ENCODE data around the gene SPRY1. TPM values are rescaled to one million over a fixed set of nuclear protein-coding genes. Genes with fewer than 3 reads are reported as not detected.
A peak's percentile ranks its signal among the peaks of the same experiment; 100 is the strongest.

Gene SPRY1
- total RNA-seq, 1 experiment from 2014 or later = 0.66 TPM

- no peak for DNase-seq (ENCODE audit: low read depth)
Measured at GRCh38 chr4:123408471-123409084, 12.0 kb downstream of the SPRY1 start.

DNA sequence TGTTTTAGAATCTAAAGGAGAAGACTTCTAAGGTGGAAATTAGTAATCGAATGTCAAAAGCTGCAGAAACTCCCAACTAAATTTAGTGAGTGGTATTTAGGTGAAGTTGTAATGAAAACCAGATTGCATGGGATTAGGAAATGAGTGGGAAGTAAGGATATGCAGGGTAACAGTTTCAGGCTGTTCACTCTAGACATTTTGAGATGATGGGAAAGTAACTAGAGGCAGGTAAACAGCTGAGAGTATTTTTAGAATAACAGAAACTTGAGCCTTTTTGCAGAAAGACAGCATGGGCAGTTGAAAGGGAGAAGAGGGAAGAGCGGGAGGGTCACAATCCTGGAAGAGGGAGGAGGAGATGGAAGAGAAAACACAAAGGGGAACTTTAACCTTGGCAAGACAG lies 12.7 kb downstream of the SPRY1 start:
- DNase-seq (ENCODE audit: low read depth) = no peak

- no peak for DNase-seq (ENCODE audit: low read depth)
Measured at GRCh38 chr4:123411514-123411913, 14.9 kb downstream of the SPRY1 start.

DNA sequence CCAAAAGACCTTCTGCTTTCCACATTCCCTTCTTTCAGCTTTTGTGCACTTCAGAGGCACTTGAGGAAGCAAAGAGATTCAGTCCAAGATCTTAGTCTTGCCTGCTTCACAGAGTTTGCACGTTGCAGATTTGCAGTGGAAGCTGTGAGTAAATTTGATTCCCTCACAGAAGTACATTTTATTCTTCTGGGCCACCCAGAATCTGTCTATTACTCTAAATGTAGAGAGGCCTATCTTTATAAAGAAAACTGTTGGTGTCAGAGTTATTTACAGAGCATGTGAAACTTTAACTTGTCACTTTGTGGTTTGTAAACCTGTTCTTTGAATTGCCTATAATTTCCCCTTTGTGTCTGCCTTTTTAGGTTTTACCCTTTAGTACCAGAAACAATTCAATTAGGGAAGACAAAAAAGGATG lies 15.5 kb downstream of the SPRY1 start:
- no peak for DNase-seq (ENCODE audit: low read depth)

GRCh38 chr4:123412700-123413512 lies 16.3 kb downstream of the SPRY1 start:
- DNase-seq (ENCODE audit: low read depth) = no peak

DNA sequence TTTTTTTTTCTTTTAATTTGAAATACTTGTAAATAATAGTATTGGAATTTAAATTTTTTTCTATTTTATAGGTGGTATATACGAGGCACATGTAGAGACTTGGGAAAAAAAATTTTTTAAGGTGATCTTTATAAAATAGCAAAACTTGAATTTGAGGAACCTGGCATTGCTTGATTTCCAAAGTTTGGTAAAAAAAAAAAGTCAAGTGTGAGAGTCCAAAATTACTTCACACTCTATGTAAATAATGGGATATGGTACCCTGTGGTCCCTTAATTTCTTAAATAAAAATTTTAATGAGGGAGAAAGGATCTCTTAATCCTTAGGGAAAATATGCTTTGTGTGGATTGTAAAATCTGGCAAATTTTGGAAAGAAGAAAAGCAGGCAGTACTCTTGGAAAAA lies 19.0 kb downstream of the SPRY1 start:
- DNase-seq (ENCODE audit: low read depth) = no peak

DNA sequence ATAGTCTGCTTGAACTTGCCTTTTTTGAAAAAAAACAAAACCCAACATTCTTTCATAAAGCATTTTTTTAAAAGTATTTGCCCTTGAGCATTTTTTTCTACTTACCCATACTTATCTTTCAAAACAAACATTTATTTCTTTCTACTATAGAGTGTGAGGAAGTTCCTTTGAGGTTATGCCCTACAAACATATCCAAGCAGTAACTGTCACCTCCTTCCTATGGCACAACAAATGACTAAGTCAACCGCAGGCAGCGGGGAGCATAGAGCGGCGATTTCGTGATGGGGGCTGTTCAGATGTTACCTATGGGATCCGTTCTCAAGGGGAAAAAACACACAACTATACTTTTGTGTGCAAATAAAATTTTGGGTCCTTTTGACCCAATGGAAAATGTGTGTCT lies 19.4 kb downstream of the SPRY1 start:
- no peak for DNase-seq (ENCODE audit: low read depth)

GRCh38 chr4:123417813-123418212 lies 21.2 kb downstream of the SPRY1 start:
- no peak for DNase-seq (ENCODE audit: low read depth)

DNA sequence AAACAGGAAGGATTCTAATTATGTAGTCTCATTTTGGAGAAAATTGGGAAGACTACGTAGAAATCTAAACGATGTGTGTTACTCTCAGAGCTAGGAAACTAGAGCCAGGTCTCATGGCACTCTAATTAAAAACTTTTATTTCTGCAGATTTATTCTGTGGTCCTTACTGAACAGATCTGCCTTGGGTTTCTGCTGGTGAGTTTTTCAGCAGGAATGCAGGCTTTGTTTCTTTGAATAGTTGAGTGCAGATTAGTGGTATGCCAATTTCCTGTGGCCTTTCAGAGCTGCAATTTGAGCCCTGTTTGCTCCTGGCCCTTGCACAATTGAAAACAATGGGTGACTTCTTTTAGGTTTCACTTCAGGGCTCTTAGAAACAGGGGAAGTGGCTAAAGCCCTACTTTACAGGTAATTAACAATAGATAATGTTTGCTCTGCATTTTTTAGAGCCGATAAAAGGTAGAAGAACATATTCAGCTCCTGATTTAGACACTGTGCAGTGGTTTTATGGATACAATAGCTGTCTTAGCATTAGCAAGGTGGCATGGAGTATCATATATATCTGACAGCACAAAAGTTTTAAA lies 21.8 kb downstream of the SPRY1 start:
- peak; percentile 97 for DNase-seq (ENCODE audit: low read depth)

DNA sequence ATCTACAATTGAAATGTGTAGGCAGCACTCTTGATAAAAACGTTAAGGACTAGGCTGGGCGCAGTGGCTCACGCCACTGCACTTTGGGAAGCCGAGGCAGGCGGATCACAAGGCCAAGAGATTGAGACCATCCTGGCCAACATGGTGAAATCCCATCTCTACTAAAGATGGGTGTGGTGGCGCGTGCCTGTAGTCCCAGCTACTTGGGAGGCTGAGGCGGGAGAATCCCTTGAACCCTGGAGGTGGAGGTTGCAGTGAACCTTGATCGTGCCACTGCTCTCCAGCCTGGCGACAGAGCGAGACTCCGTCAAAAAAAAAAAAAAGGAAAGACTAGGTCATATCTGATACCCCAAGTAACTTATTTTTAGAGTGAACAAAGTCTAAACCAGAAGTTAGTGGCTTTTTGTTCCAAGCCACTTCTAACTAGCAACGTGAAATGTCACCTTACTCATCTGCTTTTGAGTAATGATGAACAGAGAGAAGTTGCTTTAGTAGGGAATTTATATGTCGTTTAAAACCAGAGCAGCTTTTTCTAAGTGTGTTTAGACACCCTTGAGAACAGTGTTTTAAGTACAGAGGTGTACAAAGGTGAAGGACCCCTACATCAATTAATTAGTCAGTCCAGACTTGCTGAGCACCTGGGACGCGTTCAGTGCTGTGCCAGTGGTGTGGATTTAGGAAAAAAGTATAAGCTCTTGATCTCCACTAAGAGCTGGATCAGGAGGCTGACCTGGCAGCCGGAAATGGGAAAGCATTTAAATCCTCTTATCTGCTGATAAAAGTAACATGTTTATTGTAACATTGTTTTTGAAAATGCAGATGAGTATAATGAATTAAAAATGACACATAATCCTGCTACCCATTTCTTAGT lies 23.5 kb downstream of the SPRY1 start:
- no peak for DNase-seq (ENCODE audit: low read depth)

DNA sequence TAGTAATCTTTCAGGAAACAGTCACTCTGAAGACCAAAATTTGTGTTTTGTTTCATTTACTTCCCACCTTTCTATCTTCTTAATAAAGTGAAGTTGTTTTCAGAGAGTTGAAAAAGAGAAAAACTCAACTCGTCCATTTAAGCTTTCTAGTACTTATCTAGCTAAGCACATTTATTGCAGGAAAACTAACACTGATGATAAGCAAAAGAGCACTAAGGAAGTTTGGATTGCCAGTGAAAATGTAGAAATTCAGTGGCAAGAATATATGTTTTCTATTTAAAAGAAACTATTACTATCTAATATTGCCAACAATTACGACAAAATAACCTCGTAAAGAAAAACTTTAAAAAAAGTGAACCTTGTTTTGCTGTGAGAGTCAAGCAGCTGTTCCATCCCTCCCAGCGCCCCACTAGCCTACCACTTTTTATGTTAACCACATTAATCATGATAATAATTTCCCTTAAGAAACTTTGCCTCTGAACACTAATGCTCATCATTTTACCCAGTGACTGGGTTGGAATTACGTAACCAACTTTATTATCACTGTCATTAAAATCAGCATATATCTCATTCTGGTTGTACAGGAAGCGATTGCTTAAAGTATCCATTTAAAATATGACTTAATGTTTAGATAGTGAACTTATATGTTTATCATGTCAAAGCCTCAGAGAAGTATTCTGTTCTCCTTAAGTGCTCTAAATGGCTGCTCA lies 24.8 kb downstream of the SPRY1 start:
- DNase-seq (ENCODE audit: low read depth) = no peak

DNA sequence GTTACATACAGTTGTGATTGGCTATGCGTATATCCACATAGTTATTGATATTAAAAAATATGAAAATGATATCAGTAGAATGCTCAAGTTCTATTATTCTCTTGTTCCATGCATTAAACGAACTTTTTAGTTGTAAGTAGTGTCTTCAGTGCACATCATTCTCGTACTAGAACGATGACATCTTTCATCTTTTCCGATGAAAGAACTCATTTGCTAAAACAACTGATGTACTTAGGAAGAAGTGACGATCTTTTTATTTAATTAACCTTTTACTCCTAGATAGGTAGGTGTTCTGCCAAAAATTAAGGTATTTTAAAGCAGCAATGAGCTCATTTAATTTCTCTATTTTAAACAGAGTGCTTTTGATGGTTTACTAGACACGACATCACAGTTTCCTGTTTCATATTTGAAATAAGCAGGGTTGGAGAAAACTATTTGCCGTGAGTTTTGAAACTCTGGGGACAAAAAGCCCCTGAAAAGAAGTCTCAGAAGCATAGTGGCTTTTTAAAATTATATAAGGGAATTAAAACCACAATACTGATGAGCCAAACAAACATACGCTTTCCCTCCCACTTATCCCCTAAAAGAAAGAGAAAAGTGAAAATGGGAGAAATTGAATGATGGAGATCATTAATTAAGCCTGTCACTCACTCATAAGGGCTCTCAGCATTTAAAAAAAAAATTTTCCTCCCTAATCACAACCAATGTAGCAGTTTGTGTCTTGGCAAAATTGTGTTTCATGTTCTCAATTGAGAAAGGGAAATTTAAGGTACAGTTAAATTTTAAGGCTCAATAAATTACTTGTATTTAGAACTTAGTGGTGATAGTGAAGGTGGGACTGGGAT lies 25.6 kb downstream of the SPRY1 start:
- DNase-seq (ENCODE audit: low read depth) = no peak

DNA sequence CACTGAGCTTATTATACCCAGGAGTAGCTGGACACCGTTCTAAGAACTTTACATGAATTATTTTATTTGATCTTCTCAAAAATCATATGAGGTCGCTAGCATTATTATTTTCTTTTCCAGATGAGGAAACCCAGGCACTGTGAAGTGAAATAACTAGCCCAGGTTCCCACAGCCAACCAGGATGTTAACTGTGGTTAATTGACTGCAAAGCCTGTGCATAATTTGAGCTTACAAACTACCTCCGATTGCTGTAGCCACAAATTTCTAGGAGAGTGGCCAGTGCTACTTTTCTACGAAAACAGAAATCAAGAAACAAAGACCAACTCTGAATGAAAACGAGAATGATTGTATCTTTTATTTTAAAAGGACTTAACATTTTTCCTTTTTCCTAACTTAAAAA lies 27.2 kb downstream of the SPRY1 start:
- no peak for DNase-seq (ENCODE audit: low read depth)

DNA sequence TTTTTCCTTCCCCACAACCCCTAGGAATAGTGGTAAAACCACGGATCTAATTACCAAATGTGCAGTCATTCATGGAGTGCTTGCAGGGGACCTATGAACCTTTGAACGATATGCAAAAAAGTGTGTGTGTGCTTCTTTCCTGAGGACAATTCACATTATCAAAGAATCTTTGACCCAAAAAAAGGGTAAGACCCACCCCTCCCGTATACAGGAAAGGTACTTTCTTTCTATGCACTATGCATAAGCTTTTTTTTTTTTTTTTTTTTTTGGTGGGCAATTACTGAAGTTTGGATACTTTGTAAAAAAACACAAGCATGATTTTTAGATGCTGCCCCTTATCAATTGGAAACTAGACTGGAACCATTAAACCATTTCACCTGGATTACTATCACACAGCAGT lies 31.4 kb downstream of the SPRY1 start:
- DNase-seq (ENCODE audit: low read depth) = no peak

- DNase-seq (ENCODE audit: low read depth) = peak; percentile 37
Measured at GRCh38 chr4:123430031-123430430, 33.4 kb downstream of the SPRY1 start.

DNA sequence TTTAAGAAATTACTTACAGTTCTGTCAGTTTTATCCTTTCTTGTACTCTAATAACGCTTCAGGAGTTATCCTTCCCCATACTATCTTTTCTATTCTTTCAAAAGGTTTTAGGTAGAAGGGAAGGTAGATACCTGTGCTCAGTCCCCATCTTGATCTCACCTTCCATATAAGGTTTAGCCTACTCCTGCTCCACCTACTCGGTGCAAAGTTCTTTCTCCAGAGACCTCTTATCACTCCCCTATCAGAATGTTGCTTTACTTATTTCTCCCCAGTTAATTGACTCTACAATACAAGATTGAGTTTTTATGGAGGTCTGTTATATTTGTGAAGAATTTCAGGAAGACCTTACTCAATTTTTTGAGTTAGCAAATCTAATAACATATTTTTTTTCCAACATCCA lies 33.9 kb downstream of the SPRY1 start:
- no peak for DNase-seq (ENCODE audit: low read depth)

DNA sequence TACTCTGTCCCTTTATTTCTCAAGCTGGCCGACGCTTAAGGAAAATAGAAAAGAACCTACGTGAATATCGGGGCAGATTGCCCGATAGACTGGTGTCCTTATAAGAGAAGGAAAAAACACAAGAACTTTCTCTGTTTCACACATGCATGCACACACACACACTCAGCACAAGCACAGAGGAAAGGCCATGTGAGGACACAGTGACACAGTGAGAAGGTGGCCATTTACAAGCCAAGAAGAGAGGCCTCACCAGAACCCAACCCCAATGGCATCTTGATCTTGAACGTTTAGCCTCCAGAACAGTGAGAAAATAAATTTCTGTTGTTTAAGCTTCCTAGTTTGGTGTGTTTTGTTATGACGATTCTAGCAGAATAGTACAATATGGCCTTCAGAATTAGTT lies 37.0 kb downstream of the SPRY1 start:
- no peak for DNase-seq (ENCODE audit: low read depth)

DNA sequence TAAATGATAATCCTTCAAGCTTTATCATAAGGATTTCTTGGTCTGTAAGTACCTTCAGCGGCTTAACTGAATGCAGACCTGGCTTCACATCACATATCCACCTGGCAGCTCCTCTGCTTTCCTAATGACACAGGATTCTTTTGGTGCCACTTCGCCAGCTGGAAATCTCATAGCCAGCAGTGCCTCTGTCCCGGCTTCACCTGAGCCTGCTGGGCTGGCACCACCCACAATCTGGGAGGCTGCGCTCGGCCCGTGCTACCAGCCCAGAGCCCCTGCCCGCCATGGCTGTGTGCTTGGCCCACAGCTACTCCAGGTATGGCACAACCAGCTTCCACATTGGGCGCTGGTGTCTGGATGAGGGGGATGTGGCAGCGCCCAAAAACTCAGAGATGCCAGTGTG lies 37.4 kb downstream of the SPRY1 start:
- no peak for DNase-seq (ENCODE audit: low read depth)

GRCh38 chr4:123435246-123436113 lies 38.9 kb downstream of the SPRY1 start:
- DNase-seq (ENCODE audit: low read depth) = no peak

All from HT1080 (cell line).